Measurements from ENCODE around the gene KDM4B.

Gene KDM4B

DNA sequence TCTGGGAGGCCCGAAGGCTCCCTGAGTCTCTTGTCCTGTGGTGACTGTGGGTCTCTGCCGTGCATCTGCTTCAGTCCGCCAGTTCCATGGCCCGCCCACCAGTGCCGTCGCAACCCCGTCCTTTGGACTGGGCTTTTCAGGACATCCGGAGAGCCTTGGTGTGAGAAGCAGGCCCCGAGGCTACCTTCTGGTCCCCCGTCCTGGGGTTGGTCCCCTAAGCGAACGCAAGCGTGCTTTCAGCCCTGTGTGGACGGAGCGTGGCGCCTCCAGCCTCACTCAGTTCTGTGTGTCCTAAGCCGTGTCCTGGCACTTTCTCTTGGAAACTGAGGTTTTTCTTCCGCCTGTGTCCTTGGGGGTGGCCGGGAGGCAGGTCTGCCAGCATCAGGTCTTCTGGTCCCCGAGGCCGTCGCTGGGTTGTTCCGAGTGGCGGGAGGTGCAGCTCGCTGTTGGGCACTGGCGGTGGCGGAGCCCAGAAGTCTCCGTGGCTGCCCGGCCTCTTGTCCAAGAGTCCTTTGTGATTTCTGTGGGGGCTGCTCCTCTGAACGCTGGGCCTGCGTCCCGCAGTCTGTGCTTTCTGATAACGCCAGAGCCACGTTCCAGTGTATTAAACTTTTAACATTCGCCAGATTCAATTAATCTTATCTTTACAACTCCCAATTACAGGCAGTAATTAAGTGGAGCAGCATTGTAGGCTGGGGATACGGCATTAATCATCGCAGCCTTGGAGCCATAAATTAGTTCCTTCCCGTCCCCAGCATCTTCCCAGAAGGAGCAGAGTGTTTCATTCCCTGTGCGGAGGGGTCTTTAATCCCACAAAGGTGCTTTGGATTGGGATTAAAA lies 99.5 kb downstream of the KDM4B start:
- Histone ChIP-seq H3K9ac (ENCODE audit: low read length) (no peak overlapping the region), H3K4me1 (ENCODE audit: control insufficient read depth, insufficient read depth, low read length) (peaks cover 7% of the 10 kb centered on the region), H3K9me3 (ENCODE audit: control insufficient read depth, low read length) (no peaks in the 10 kb centered on the region), H3K36me3 (ENCODE audit: control insufficient read depth, insufficient read depth, low read length, severe bottlenecking) (peaks cover 43% of the 10 kb centered on the region), H3K4me3 (ENCODE audit: low read length) (no peak overlapping the region), H3K27me3 (replicated peaks; ENCODE audit: control insufficient read depth, insufficient read depth, low read length) (no peaks in the 10 kb centered on the region)
- no peak for DNase-seq (ENCODE audit: low read depth)

DNA sequence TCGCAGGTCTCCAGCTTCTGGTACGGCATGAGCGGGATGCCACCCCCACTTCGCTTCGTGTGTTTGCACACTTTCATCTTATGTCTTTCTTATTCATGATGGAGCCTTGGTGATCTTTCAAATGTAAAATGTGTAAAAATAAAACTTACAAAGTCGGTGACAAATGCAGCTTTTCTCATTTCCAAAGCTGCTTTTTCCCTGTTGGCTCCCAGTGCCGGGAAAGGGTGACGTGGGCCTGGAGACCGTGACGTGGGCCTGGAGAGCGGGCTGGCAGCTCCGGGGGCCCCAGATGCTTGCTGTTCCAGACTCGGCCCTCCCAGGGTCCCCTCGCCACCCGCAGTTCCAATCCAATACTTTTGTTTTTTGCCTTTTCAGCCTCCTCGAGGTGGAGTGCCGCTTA lies 101.4 kb downstream of the KDM4B start:
- Histone ChIP-seq H3K9me3 (ENCODE audit: control insufficient read depth, low read length) (no peaks in the 10 kb centered on the region), H3K4me3 (ENCODE audit: low read length) (no peak overlapping the region), H3K4me1 (ENCODE audit: control insufficient read depth, insufficient read depth, low read length) (peaks cover 7% of the 10 kb centered on the region), H3K36me3 (ENCODE audit: control insufficient read depth, insufficient read depth, low read length, severe bottlenecking) (peaks cover 31% of the 10 kb centered on the region), H3K27me3 (replicated peaks; ENCODE audit: control insufficient read depth, insufficient read depth, low read length) (no peaks in the 10 kb centered on the region), H3K9ac (ENCODE audit: low read length) (no peak overlapping the region)
- no peak for DNase-seq (ENCODE audit: low read depth)

DNA sequence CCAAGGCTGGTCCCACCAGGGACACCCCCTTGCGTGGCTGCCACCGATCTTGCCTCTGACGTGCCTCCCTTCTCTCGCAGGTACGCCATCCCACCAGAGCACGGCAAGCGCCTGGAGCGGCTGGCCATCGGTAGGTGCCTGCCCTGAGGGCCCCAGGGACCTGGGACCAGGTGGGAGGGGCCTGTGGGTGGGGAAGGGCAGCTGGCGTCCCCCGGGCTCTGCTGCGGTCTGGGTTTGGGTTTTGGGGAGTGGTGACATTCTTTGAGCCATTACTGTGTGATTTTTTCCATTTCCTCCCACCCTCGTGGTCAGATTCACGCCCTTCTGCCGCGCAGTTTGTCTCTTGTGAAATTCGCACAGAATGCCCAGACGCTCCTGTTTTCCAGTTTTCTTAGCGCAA lies 102.0 kb downstream of the KDM4B start:
- Histone ChIP-seq H3K9me3 (ENCODE audit: control insufficient read depth, low read length) (no peaks in the 10 kb centered on the region), H3K36me3 (ENCODE audit: control insufficient read depth, insufficient read depth, low read length, severe bottlenecking) (peaks cover 31% of the 10 kb centered on the region)

DNA sequence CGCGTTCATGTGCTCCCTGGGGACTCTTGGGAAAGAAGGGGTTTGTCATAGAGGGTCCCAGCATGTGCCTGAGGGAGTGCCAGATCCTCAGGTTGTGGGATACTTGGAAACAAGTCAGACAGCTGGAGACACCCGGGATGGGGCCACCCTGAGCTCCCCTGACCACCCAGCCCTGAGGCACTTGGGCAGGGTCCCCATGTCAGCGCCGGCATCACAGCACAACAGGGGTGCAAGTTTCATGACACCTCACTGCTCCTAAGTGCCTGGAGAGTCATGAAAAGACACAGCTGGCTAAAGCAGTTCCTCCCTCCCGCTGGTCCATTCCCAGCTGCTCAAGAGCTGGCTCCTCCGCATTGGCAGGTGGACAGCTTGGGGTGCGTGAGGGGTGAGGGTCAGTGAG lies 102.7 kb downstream of the KDM4B start:
- no peak for DNase-seq (ENCODE audit: low read depth)
- Histone ChIP-seq H3K4me3 (ENCODE audit: low read length) (no peak overlapping the region), H3K9me3 (ENCODE audit: control insufficient read depth, low read length) (no peaks in the 10 kb centered on the region), H3K4me1 (ENCODE audit: control insufficient read depth, insufficient read depth, low read length) (peaks cover 7% of the 10 kb centered on the region), H3K9ac (ENCODE audit: low read length) (no peak overlapping the region), H3K36me3 (ENCODE audit: control insufficient read depth, insufficient read depth, low read length, severe bottlenecking) (peaks cover 26% of the 10 kb centered on the region), H3K27me3 (replicated peaks; ENCODE audit: control insufficient read depth, insufficient read depth, low read length) (no peaks in the 10 kb centered on the region)

More for the DNA sequence above, 102.0 kb downstream of the KDM4B start:
- Histone ChIP-seq H3K4me3 (ENCODE audit: low read length) (no peak overlapping the region), H3K27me3 (replicated peaks; ENCODE audit: control insufficient read depth, insufficient read depth, low read length) (no peaks in the 10 kb centered on the region), H3K9ac (ENCODE audit: low read length) (no peak overlapping the region), H3K4me1 (ENCODE audit: control insufficient read depth, insufficient read depth, low read length) (peaks cover 7% of the 10 kb centered on the region)
- DNase-seq (ENCODE audit: low read depth) = no peak

DNA sequence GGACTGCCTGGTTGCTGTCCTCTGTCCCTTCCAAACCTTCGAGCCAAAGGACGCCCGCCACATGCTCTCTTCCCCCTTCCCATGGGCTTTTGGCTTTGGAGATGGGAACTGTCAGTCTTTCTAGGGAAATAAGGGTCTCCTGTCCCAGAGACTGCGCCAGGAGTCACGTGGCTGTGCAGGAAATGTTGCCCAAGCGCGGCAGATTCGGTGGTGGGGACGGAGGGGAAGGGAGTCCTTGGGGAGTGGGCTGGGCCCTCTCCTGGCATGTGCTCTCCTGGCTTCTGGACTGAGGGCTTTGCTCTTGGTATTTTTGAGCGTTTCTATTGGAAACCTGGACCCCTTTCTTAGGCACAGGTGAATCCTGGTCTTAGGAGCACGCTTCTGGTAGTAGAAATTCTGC lies 103.2 kb downstream of the KDM4B start:
- H3K9ac ChIP-seq (ENCODE audit: low read length) = no peak overlapping the region
- no peak for DNase-seq (ENCODE audit: low read depth)
- no peak overlapping the region for H3K4me3 ChIP-seq (ENCODE audit: low read length)
- H3K9me3 ChIP-seq (ENCODE audit: control insufficient read depth, low read length) = no peaks in the 10 kb centered on the region
- peaks cover 7% of the 10 kb centered on the region for H3K4me1 ChIP-seq (ENCODE audit: control insufficient read depth, insufficient read depth, low read length)
- H3K36me3 ChIP-seq (ENCODE audit: control insufficient read depth, insufficient read depth, low read length, severe bottlenecking) = peaks cover 31% of the 10 kb centered on the region
- no peaks in the 10 kb centered on the region for H3K27me3 ChIP-seq (replicated peaks; ENCODE audit: control insufficient read depth, insufficient read depth, low read length)

DNA sequence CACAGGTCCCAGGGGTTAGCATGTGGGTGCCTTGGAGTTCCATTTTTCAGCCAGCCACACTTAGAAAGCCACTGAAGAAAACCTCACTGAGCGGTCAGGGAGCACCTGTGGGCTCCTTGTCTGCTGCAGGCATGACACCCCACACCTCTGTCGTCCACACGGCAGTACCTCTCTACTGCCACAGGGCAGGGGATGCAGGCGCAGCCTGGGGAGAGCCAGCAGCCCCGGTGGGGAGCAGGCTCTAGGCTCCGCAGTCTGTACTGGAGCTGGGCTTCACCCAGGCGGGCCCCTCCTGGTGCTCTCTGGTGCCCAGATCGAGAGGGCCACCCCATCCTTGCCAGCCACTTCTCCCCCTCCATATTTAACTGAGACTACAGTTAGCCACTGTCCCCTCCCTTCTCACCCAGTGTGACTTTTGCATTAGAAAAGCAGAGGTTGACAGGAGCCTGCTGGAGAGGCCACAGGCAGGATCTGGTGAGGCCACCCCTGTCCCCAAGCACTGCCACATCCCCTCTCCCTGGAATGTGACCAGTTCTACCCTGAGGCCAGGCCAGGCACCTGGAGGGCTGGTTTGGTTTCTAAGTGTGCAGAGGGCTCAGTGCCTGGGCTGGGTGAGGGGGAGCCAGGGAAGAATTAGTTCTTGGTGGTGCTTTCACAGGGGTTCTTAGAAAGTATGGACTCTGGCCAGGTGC lies 104.4 kb downstream of the KDM4B start:
- H3K36me3 ChIP-seq (ENCODE audit: control insufficient read depth, insufficient read depth, low read length, severe bottlenecking) = peaks cover 42% of the 10 kb centered on the region

DNA sequence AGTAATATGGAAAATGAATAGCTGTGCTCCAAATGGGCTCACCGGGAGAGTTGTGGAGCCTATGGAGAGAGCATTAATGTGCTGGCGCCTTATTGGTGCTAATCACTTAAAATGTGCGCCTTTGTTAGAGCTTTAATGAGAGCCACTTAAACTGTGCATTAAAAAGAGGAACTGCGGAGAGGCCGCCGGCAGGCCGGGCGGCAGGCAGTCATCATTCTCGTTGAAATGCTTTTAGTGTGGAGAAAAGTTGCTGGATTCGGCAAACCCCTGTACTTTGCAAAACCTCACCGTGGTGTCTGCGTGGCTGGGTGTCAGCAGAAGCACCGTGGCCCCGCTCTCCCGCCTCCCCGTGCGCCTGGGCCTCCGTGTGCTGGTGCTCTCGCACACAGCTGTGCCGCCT lies 105.5 kb downstream of the KDM4B start:
- no peaks in the 10 kb centered on the region for H3K9me3 ChIP-seq (ENCODE audit: control insufficient read depth, low read length)
- no peak overlapping the region for H3K4me3 ChIP-seq (ENCODE audit: low read length)
- no peak for DNase-seq (ENCODE audit: low read depth)
- peaks cover 7% of the 10 kb centered on the region for H3K4me1 ChIP-seq (ENCODE audit: control insufficient read depth, insufficient read depth, low read length)
- H3K36me3 ChIP-seq (ENCODE audit: control insufficient read depth, insufficient read depth, low read length, severe bottlenecking) = peaks cover 53% of the 10 kb centered on the region
- no peaks in the 10 kb centered on the region for H3K27me3 ChIP-seq (replicated peaks; ENCODE audit: control insufficient read depth, insufficient read depth, low read length)
- H3K9ac ChIP-seq (ENCODE audit: low read length) = no peak overlapping the region

More for the DNA sequence above, 104.4 kb downstream of the KDM4B start:
- Histone ChIP-seq H3K9me3 (ENCODE audit: control insufficient read depth, low read length) (no peaks in the 10 kb centered on the region), H3K27me3 (replicated peaks; ENCODE audit: control insufficient read depth, insufficient read depth, low read length) (no peaks in the 10 kb centered on the region), H3K4me3 (ENCODE audit: low read length) (no peak overlapping the region), H3K9ac (ENCODE audit: low read length) (no peak overlapping the region), H3K4me1 (ENCODE audit: control insufficient read depth, insufficient read depth, low read length) (peaks cover 7% of the 10 kb centered on the region)
- no peak for DNase-seq (ENCODE audit: low read depth)

DNA sequence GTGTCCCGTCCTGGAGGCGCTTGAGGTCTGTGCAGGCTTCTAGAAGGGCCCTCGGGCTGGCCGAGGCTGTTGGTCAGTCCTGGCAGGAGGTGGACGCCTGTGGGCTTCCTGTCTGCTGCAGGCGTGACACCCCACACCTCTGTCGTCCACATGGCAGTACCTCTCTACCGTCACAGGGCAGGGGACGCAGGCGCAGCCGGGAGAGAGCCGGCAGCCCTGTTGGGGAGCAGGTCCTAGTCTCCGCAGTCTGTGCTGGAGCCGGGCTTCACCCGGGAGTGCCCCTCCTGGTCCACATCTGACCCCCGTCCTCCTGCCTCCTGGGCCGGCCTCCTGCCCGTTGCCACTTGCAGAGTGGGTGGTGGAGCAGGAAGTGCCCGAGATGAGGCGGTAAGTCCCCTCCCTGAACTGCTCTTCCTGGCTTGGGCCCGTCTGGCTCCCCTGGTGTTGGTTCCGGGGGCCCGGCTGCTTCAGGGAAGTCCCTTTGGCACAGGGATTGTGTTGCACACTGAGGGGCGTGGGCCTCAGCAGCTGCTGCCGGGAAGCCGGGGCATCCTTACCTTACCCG lies 106.0 kb downstream of the KDM4B start:
- Histone ChIP-seq H3K9me3 (ENCODE audit: control insufficient read depth, low read length) (no peaks in the 10 kb centered on the region), H3K4me3 (ENCODE audit: low read length) (no peak overlapping the region), H3K4me1 (ENCODE audit: control insufficient read depth, insufficient read depth, low read length) (peaks cover 7% of the 10 kb centered on the region), H3K36me3 (ENCODE audit: control insufficient read depth, insufficient read depth, low read length, severe bottlenecking) (peaks cover 58% of the 10 kb centered on the region), H3K9ac (ENCODE audit: low read length) (no peak overlapping the region), H3K27me3 (replicated peaks; ENCODE audit: control insufficient read depth, insufficient read depth, low read length) (no peaks in the 10 kb centered on the region)
- no peak for DNase-seq (ENCODE audit: low read depth)

DNA sequence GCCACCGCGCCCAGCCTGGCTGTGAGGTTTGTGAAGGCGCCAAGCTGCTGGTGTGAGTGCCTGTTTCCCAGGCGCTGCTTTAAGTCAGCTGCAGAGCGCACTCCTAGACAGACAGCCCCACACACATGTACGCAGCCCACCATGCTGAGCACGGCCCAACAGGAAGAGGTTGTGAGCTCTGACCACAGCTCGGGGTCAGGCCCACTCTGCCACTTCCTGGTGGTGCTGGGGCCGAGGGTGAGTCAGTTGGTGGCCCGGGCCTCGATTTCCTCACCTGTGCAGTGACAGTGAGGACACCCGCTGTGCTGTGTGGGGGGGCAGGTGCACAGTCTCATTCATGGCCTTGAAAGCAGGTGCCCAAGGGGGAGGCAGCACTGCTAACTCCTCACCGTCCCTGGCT lies 106.7 kb downstream of the KDM4B start:
- Histone ChIP-seq H3K36me3 (ENCODE audit: control insufficient read depth, insufficient read depth, low read length, severe bottlenecking) (peaks cover 65% of the 10 kb centered on the region), H3K9ac (ENCODE audit: low read length) (no peak overlapping the region), H3K4me3 (ENCODE audit: low read length) (no peak overlapping the region), H3K27me3 (replicated peaks; ENCODE audit: control insufficient read depth, insufficient read depth, low read length) (no peaks in the 10 kb centered on the region), H3K4me1 (ENCODE audit: control insufficient read depth, insufficient read depth, low read length) (peaks cover 7% of the 10 kb centered on the region), H3K9me3 (ENCODE audit: control insufficient read depth, low read length) (no peaks in the 10 kb centered on the region)
- DNase-seq (ENCODE audit: low read depth) = no peak

DNA sequence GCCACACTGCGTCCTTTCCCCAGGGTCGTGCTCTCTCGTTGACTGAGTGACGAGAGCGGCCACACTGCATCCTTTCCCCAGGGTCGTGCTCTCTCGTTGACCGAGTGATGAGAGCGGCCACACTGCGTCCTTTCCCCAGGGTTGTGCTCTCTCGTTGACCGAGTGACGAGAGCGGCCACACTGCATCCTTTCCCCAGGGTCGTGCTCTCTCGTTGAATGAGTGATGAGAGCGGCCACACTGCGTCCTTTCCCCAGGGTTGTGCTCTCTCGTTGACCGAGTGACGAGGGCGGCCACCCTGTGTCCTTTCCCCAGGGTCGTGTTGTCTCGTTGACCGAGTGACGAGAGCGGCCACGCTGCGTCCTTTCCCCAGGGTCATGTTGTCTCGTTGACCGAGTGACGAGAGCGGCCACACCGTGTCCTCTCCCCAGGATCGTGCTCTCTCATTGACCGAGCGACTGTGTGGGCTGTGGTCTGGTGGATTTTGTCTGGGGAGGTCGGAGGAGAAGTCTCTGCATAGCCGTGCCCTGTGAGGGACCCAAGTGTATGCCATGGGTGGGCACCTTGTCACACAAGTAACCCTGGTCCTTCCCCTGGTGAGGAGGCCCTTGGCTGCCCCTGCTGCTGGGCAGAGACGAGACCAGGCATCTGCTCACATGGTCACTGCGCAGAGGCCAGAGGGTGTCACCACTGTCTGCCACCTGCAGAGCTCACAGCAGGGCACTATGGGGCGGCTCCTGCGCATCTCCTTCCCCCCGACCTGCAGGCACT lies 107.7 kb downstream of the KDM4B start:
- H3K27me3 ChIP-seq (replicated peaks; ENCODE audit: control insufficient read depth, insufficient read depth, low read length) = no peaks in the 10 kb centered on the region
- peaks cover 70% of the 10 kb centered on the region for H3K36me3 ChIP-seq (ENCODE audit: control insufficient read depth, insufficient read depth, low read length, severe bottlenecking)
- no peaks in the 10 kb centered on the region for H3K9me3 ChIP-seq (ENCODE audit: control insufficient read depth, low read length)
- H3K4me3 ChIP-seq (ENCODE audit: low read length) = no peak overlapping the region
- no peak overlapping the region for H3K9ac ChIP-seq (ENCODE audit: low read length)
- no peak for DNase-seq (ENCODE audit: low read depth)
- peaks cover 5% of the 10 kb centered on the region for H3K4me1 ChIP-seq (ENCODE audit: control insufficient read depth, insufficient read depth, low read length)

DNA sequence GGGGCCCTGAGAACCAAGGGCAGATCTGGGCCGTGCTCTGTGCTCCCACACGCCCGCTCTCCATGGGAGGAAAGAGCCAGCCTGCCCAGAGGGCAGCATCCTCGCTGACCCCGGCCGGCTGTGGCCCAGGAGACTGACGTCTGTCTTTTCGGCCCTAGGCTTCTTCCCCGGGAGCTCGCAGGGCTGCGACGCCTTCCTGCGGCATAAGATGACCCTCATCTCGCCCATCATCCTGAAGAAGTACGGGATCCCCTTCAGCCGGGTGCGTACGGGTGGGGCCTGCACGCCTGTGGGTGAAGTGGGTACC lies 108.2 kb downstream of the KDM4B start:
- H3K36me3 ChIP-seq (ENCODE audit: control insufficient read depth, insufficient read depth, low read length, severe bottlenecking) = peaks cover 71% of the 10 kb centered on the region
- H3K4me3 ChIP-seq (ENCODE audit: low read length) = no peak overlapping the region
- H3K9ac ChIP-seq (ENCODE audit: low read length) = no peak overlapping the region
- H3K27me3 ChIP-seq (replicated peaks; ENCODE audit: control insufficient read depth, insufficient read depth, low read length) = no peaks in the 10 kb centered on the region
- DNase-seq (ENCODE audit: low read depth) = no peak
- no peaks in the 10 kb centered on the region for H3K9me3 ChIP-seq (ENCODE audit: control insufficient read depth, low read length)
- peaks cover under 1% of the 10 kb centered on the region for H3K4me1 ChIP-seq (ENCODE audit: control insufficient read depth, insufficient read depth, low read length)

Data from adipocyte (in vitro differentiated cells).